ENCODE results near the gene CPNE7.

DNA sequence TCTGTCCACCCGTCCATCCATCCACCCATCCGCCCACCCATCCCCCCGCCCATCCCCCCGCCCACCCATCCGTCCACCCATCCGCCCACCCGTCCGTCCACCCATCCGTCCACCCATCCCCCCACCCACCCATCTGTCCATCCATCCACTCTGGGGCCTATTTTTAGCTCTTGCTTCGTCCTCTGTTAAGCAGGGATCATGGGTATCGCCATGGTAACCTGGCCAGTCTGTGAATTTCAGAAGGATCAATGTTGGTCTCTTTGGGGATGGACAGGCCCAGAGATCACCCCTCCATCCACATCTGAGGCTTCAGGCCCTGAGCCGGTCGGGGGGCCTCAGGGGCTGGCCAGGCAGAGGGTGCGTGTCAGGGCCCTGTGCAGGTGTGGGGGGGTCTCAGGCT lies 22.6 kb downstream of the CPNE7 start:
- TF ChIP-seq, protein P1, sequence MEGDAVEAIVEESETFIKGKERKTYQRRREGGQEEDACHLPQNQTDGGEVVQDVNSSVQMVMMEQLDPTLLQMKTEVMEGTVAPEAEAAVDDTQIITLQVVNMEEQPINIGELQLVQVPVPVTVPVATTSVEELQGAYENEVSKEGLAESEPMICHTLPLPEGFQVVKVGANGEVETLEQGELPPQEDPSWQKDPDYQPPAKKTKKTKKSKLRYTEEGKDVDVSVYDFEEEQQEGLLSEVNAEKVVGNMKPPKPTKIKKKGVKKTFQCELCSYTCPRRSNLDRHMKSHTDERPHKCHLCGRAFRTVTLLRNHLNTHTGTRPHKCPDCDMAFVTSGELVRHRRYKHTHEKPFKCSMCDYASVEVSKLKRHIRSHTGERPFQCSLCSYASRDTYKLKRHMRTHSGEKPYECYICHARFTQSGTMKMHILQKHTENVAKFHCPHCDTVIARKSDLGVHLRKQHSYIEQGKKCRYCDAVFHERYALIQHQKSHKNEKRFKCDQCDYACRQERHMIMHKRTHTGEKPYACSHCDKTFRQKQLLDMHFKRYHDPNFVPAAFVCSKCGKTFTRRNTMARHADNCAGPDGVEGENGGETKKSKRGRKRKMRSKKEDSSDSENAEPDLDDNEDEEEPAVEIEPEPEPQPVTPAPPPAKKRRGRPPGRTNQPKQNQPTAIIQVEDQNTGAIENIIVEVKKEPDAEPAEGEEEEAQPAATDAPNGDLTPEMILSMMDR (conservative IDR thresholded peaks at IDR 0.05 in 1 of 2, IDR thresholded peaks at IDR 0.05 in 1 of 2; ENCODE audit: low read depth in 1 of 2, low read length in 2 of 2) = no peak
- no peak for TF ChIP-seq EZH2 (IDR thresholded peaks at IDR 0.05; ENCODE audit: low read length, missing control alignments)
